K562 (cell line): ENCODE measurements around the gene THADA. TPM values are rescaled to one million over a fixed set of nuclear protein-coding genes. Genes with fewer than 3 reads are reported as not detected.
A peak's percentile ranks its signal among the peaks of the same experiment; 100 is the strongest.

Source experiments
- ARID1B ChIP-seq: fragments of 450-650 bp; IDR thresholded peaks from 2 replicates; pipeline ENCODE4 v1.6.1; 2016; ENCODE audit warnings: antibody characterized with exemption, mild to moderate bottlenecking, inconsistent platforms
- L3MBTL2 ChIP-seq: fragments of 450-650 bp; IDR thresholded peaks from 2 replicates; pipeline ENCODE4 v1.6.1; 2016; ENCODE audit warnings: mild to moderate bottlenecking, moderate library complexity
- NELFE ChIP-seq: IDR thresholded peaks from 2 replicates; pipeline ENCODE4 v1.6.1; 2011; ENCODE audit warnings: mild to moderate bottlenecking; ENCODE audit not compliant: insufficient read depth, insufficient read length
- PURB ChIP-seq: sonication (generic); formaldehyde crosslinking; IDR thresholded peaks from 2 replicates; pipeline ENCODE4 v1.9.0; 2021; ENCODE audit warnings: low read depth, mild to moderate bottlenecking, missing genetic modification reagents
- TRIM24 ChIP-seq, 2 experiments: fragments of 450-650 bp; IDR thresholded peaks; 2 replicates each; pipeline ENCODE4 v1.6.1; 2016
- ZC3H8 ChIP-seq: fragments of 450-650 bp; IDR thresholded peaks from 2 replicates; pipeline ENCODE4 v1.6.1; 2017
- ZNF583 ChIP-seq: fragments of 250-450 bp; sonication (Bioruptor Pico); IDR thresholded peaks from 2 replicates; pipeline ENCODE4 v1.4.0; 2020
- ZNF584 ChIP-seq: fragments of 200-800 bp; sonication (Bioruptor generic); IDR thresholded peaks from 2 replicates; pipeline ENCODE4 v1.6.1; 2016; ENCODE audit warnings: low read depth, mild to moderate bottlenecking, missing genetic modification characterization, missing compliant biosample characterization
- ZNF668 ChIP-seq: fragments of 250-450 bp; sonication (Bioruptor Pico); IDR thresholded peaks from 2 replicates; pipeline ENCODE4 v1.8.0; 2022; ENCODE audit warnings: mild to moderate bottlenecking, inconsistent platforms
- polyA plus RNA-seq, 8 experiments: library from polyadenylated mRNA; depleted of rRNA in 4 of 8; stranded (reverse) in 5 of 8; unstranded in 3 of 8; fragments of >200 nt; fragmentation: Nextera tagmentation in 2 of 8; fragmentation: Illumina TruSeq in 1 of 8; extraction: Ambion mirVana in 2 of 8; extraction: Trizol in 1 of 8; gene quantifications; 2 replicates each; pipeline versions ENCODE4 v1.2.1 to v1.2.3, GENCODE V29; 2011 to 2014; ENCODE audit warnings: inconsistent platforms in 1 of 8, missing spikeins in 1 of 8
- total RNA-seq, 7 experiments: library from RNA; depleted of rRNA in 6 of 7; stranded (reverse); fragments of >200 nt in 6 of 7; fragmentation: Illumina TruSeq in 2 of 7; extraction: Trizol in 2 of 7; gene quantifications; 2 replicates each; pipeline versions ENCODE4 v1.2.1 to v1.2.3, GENCODE V29; 2011 to 2021; ENCODE audit warnings: low replicate concordance in 1 of 7
- TF ChIP-seq, protein P1 (sequence below): IDR thresholded peaks from 3 replicates; pipeline ENCODE4 v1.6.1; 2011; ENCODE audit warnings: borderline replicate concordance, mild to moderate bottlenecking; ENCODE audit not compliant: insufficient read length, insufficient read depth
- TF ChIP-seq, protein P2 (sequence below): conservative IDR thresholded peaks from 2 replicates; pipeline ENCODE4 v1.6.1; 2011; ENCODE audit warnings: low read depth, mild to moderate bottlenecking, low read length; ENCODE audit not compliant: control insufficient read depth
- TF ChIP-seq, protein P3 (sequence below): sonication (generic); formaldehyde crosslinking; IDR thresholded peaks from 2 replicates; pipeline ENCODE4 v1.5.0; 2020; ENCODE audit warnings: missing genetic modification reagents
- TF ChIP-seq, protein P4 (sequence below): fragments of 200-600 bp; sonication (generic); IDR thresholded peaks from one replicate; pipeline ENCODE4 v1.6.1; 2012; ENCODE audit warnings: mild to moderate bottlenecking, low read depth, low read length, inconsistent platforms

THADA gene
- total and polyA plus RNA-seq, 9 of the 15 experiments (the other 6 are each of a cell fraction or from before 2014, with no cell fraction given), result 17.8 to 34.7 (median 31.9) TPM

DNA sequence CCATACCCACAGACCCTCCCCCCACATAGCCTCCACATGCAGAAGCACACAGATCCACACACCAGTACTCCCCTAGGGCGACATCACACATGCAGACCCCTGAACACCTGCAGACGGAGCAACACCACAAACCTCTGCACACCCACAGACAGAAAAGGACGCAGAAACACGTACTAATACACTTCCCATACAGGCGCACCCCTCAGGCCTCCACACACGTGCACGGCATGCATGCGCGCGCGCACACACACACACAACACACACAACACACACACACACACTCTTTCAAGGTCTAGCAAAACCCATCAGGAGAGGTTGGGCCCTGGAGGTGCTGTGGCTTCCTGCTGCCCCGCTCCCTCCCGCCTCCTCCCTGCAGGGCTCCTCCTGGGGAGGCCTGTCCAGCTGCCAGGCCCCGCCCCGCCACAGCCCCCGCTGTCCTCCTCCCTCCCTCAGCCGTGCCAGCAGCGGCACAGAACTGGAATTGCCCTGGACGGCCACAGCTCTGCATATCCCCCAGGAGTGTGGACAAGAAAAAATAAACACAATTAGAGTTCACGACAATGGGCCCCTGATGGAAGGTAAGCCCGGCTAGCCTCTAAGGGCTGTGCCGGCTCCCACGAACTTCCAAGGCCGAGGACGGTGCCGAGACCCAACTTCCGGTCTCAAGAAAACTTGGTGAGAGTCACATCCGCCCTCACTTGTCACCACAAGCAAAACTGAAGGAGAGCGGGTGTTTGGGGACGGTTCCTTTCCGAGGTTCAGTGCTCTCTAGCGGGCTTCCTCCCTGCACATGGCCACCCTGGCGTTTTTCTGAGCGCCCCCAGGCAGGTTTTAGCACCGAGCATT is 376.2 kb downstream of the THADA start (continued):
- TF ChIP-seq ZNF668 (CRISPR knock-in tag) (no peak), L3MBTL2 (peak; percentile 79), ZNF584 (CRISPR knock-in tag) (no peak), ARID1B (peak; percentile 38; the same call in 1 of the 2 replicates), TRIM24 (IDR thresholded peaks at IDR 0.05) (peak in 1 of 2 experiments; percentile 45; a peak in 1 of 4 replicates), PURB (CRISPR knock-in tag) (no peak), ZNF583 (no peak), ZC3H8 (no peak), NELFE (no peak)
- TF ChIP-seq, protein P1, sequence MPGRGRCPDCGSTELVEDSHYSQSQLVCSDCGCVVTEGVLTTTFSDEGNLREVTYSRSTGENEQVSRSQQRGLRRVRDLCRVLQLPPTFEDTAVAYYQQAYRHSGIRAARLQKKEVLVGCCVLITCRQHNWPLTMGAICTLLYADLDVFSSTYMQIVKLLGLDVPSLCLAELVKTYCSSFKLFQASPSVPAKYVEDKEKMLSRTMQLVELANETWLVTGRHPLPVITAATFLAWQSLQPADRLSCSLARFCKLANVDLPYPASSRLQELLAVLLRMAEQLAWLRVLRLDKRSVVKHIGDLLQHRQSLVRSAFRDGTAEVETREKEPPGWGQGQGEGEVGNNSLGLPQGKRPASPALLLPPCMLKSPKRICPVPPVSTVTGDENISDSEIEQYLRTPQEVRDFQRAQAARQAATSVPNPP, result no peak
- TF ChIP-seq, protein P2, sequence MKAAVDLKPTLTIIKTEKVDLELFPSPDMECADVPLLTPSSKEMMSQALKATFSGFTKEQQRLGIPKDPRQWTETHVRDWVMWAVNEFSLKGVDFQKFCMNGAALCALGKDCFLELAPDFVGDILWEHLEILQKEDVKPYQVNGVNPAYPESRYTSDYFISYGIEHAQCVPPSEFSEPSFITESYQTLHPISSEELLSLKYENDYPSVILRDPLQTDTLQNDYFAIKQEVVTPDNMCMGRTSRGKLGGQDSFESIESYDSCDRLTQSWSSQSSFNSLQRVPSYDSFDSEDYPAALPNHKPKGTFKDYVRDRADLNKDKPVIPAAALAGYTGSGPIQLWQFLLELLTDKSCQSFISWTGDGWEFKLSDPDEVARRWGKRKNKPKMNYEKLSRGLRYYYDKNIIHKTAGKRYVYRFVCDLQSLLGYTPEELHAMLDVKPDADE, result no peak
- TF ChIP-seq, protein P3, sequence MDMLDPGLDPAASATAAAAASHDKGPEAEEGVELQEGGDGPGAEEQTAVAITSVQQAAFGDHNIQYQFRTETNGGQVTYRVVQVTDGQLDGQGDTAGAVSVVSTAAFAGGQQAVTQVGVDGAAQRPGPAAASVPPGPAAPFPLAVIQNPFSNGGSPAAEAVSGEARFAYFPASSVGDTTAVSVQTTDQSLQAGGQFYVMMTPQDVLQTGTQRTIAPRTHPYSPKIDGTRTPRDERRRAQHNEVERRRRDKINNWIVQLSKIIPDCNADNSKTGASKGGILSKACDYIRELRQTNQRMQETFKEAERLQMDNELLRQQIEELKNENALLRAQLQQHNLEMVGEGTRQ (CRISPR knock-in tag), result no peak
- TF ChIP-seq, protein P4, sequence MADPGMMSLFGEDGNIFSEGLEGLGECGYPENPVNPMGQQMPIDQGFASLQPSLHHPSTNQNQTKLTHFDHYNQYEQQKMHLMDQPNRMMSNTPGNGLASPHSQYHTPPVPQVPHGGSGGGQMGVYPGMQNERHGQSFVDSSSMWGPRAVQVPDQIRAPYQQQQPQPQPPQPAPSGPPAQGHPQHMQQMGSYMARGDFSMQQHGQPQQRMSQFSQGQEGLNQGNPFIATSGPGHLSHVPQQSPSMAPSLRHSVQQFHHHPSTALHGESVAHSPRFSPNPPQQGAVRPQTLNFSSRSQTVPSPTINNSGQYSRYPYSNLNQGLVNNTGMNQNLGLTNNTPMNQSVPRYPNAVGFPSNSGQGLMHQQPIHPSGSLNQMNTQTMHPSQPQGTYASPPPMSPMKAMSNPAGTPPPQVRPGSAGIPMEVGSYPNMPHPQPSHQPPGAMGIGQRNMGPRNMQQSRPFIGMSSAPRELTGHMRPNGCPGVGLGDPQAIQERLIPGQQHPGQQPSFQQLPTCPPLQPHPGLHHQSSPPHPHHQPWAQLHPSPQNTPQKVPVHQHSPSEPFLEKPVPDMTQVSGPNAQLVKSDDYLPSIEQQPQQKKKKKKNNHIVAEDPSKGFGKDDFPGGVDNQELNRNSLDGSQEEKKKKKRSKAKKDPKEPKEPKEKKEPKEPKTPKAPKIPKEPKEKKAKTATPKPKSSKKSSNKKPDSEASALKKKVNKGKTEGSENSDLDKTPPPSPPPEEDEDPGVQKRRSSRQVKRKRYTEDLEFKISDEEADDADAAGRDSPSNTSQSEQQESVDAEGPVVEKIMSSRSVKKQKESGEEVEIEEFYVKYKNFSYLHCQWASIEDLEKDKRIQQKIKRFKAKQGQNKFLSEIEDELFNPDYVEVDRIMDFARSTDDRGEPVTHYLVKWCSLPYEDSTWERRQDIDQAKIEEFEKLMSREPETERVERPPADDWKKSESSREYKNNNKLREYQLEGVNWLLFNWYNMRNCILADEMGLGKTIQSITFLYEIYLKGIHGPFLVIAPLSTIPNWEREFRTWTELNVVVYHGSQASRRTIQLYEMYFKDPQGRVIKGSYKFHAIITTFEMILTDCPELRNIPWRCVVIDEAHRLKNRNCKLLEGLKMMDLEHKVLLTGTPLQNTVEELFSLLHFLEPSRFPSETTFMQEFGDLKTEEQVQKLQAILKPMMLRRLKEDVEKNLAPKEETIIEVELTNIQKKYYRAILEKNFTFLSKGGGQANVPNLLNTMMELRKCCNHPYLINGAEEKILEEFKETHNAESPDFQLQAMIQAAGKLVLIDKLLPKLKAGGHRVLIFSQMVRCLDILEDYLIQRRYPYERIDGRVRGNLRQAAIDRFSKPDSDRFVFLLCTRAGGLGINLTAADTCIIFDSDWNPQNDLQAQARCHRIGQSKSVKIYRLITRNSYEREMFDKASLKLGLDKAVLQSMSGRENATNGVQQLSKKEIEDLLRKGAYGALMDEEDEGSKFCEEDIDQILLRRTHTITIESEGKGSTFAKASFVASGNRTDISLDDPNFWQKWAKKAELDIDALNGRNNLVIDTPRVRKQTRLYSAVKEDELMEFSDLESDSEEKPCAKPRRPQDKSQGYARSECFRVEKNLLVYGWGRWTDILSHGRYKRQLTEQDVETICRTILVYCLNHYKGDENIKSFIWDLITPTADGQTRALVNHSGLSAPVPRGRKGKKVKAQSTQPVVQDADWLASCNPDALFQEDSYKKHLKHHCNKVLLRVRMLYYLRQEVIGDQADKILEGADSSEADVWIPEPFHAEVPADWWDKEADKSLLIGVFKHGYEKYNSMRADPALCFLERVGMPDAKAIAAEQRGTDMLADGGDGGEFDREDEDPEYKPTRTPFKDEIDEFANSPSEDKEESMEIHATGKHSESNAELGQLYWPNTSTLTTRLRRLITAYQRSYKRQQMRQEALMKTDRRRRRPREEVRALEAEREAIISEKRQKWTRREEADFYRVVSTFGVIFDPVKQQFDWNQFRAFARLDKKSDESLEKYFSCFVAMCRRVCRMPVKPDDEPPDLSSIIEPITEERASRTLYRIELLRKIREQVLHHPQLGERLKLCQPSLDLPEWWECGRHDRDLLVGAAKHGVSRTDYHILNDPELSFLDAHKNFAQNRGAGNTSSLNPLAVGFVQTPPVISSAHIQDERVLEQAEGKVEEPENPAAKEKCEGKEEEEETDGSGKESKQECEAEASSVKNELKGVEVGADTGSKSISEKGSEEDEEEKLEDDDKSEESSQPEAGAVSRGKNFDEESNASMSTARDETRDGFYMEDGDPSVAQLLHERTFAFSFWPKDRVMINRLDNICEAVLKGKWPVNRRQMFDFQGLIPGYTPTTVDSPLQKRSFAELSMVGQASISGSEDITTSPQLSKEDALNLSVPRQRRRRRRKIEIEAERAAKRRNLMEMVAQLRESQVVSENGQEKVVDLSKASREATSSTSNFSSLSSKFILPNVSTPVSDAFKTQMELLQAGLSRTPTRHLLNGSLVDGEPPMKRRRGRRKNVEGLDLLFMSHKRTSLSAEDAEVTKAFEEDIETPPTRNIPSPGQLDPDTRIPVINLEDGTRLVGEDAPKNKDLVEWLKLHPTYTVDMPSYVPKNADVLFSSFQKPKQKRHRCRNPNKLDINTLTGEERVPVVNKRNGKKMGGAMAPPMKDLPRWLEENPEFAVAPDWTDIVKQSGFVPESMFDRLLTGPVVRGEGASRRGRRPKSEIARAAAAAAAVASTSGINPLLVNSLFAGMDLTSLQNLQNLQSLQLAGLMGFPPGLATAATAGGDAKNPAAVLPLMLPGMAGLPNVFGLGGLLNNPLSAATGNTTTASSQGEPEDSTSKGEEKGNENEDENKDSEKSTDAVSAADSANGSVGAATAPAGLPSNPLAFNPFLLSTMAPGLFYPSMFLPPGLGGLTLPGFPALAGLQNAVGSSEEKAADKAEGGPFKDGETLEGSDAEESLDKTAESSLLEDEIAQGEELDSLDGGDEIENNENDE, result no peak
